OCI-LY1 (cell line): ENCODE results near the gene SLC39A8.

Source experiments
- CTCF ChIP-seq: fragments of 200-600 bp; sonication (generic), shearing (Covaris generic); IDR thresholded peaks from 2 replicates; pipeline ENCODE4 v1.5.1; 2017; ENCODE audit warnings: mild to moderate bottlenecking, antibody characterized with exemption, low read length, moderate library complexity, mixed read lengths
- EZH2 ChIP-seq: fragments of 200-600 bp; sonication (generic), shearing (Covaris generic); IDR thresholded peaks from 2 replicates; pipeline ENCODE4 v1.8.0; 2017; ENCODE audit warnings: borderline replicate concordance, mixed run types, mild to moderate bottlenecking, antibody characterized with exemption, low read length, moderate library complexity, mixed read lengths

DNA sequence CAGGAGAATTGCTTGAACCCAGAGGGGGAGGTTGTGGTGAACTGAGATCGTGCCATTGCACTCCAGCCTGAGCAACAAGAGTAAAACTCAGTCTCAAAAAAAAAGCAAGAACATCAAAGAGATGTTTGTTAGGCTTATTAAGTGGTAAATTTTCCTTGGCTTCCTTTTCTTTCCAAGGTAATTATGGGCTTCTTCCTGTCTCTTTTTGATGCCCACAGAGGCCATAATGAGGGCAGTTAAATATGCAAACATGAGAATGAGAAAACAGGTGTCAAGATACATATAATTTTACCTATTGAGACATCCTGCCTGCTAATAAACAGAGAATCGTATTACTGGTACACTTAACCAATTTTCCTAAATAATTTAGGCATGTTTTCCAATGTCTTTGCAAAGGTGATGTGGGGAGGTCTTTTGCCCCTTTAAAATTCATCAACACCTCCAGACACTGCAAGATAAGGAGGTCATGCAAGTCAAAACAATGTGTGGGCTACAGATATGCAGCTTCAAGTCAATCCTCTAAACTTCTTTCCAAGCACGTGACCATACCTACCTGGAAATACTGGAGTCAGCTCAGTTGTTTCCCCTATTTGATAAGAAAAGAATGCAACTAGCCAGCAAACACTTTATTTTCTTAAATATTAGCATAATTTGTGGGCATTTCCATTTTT is 2.7 kb downstream of the SLC39A8 start:
- no peak for TF ChIP-seq CTCF
- TF ChIP-seq EZH2 = no peak
